Stomach smooth muscle (tissue), 2 donors: ENCODE results near the gene RABL3.
A peak's percentile ranks its signal among the peaks of the same experiment; 100 is the strongest.
"Not testable (repeated sequence)": the region's sequence is repeated elsewhere in the genome, so short reads cannot be mapped to it uniquely, and the experiment has no call there.

Experiments used
- H3K27ac ChIP-seq: one replicate; pipeline ENCODE4 v1.7.0; 2013; ENCODE audit warnings: mild to moderate bottlenecking, low read length, inconsistent platforms
- H3K27me3 ChIP-seq, 2 donors: one replicate each; pipeline ENCODE4 v1.7.0; 2013; ENCODE audit warnings: low read length in 2 of 2; ENCODE audit not compliant: insufficient read depth in 2 of 2, control insufficient read depth in 1 of 2
- H3K36me3 ChIP-seq, 2 donors: one replicate each; pipeline ENCODE4 v1.7.0; 2013; ENCODE audit warnings: low read length in 2 of 2; ENCODE audit not compliant: control insufficient read depth in 2 of 2, insufficient read depth in 2 of 2
- H3K4me1 ChIP-seq: one replicate; pipeline ENCODE4 v1.7.0; 2013; ENCODE audit warnings: low read length; ENCODE audit not compliant: control insufficient read depth, insufficient read depth
- H3K4me3 ChIP-seq, 2 donors: one replicate each; pipeline ENCODE4 v1.7.0; 2013; ENCODE audit warnings: low read length in 2 of 2
- H3K9ac ChIP-seq, 2 donors: one replicate each; pipeline ENCODE4 v1.7.0; 2013; ENCODE audit warnings: low read length in 2 of 2, mild to moderate bottlenecking in 1 of 2
- H3K9me3 ChIP-seq, 2 donors: one replicate each; pipeline ENCODE4 v1.7.0; 2013; ENCODE audit warnings: low read length in 2 of 2; ENCODE audit not compliant: control insufficient read depth in 2 of 2
- donor health status: healthy.
- donor health status: Pancreatic carcinoma.

The RABL3 gene

GRCh38 chr3:120742198-120742848, at the start of gene RABL3, which contains the start of gene GTF2E1:
TSS of gene RABL3 (minus strand) at chr3:120742516. CDS start at chr3:120742507, 9 bp downstream.
TSS of gene GTF2E1 (plus strand) at chr3:120742744. CDS start at chr3:120750553, 7,809 bp downstream.
- peak within 1 kb of the TSS; percentile 87 to 99 for H3K9ac ChIP-seq
- H3K4me1 ChIP-seq = peaks cover 10% of the 10 kb centered on the region
- peak within 1 kb of the TSS; percentile 96 for H3K27ac ChIP-seq
- H3K9me3 ChIP-seq = no peaks in the 10 kb centered on the region
- no peaks in the 10 kb centered on the region for H3K27me3 ChIP-seq
- H3K4me3 ChIP-seq = peak within 1 kb of the TSS; percentile 86 to 99
- H3K36me3 ChIP-seq = peaks cover 0 to 5% of the 10 kb centered on the region in 2 donors

DNA sequence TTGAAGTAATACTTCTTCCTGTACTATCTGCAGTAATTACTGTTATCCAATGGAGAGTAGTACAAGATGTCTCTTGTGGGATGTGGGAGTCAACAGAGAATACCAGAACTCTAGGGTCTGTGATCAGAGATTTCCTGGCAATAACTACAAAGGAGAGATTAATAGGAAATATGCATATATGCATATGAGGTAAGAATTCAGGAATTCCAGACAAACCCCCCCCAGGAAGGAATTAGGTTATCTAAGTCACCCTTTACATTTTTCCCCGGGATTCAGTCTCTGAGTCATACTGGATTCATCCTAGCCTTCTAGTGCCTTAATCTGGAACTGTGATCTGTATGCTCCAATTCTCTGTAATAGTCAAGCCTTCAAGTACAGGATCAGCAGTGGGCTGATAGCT, 49.6 kb upstream of the RABL3 start:
- no peaks in the 10 kb centered on the region for H3K4me1 ChIP-seq
- no peaks in the 10 kb centered on the region for H3K36me3 ChIP-seq
- H3K9ac ChIP-seq = no peak overlapping the region

GRCh38 chr3:120791010-120791409, 48.7 kb upstream of the RABL3 start:
- Histone ChIP-seq H3K4me1 (no peaks in the 10 kb centered on the region), H3K9me3 (no peaks in the 10 kb centered on the region), H3K27me3 (no peaks in the 10 kb centered on the region), H3K36me3 (no peaks in the 10 kb centered on the region), H3K4me3 (no peak overlapping the region), H3K9ac (no peak overlapping the region), H3K27ac (no peak overlapping the region)

More for the DNA sequence above, 49.6 kb upstream of the RABL3 start:
- H3K27ac ChIP-seq = no peak overlapping the region
- no peaks in the 10 kb centered on the region for H3K9me3 ChIP-seq
- no peak overlapping the region for H3K4me3 ChIP-seq
- H3K27me3 ChIP-seq = no peaks in the 10 kb centered on the region

DNA sequence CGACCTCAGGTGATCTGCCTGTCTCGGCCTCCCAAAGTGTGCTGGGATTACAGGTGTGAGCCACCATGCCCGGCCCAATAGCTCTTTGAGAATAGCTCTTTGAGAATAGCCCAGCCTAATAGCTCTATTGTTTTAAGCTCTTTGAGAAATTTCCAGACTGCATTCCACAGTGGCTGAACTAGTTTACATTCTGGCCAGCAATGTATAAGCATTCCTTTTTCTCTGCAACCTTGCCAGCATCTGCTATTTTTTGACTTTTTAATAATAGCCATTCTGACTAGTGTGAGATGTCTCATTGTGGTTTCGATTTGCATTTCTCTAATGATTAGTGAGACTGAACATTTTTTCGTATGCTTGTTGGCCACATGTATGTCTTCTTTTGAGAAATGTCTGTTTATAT, 43.5 kb upstream of the RABL3 start:
- H3K36me3 ChIP-seq, H3K27me3 ChIP-seq, H3K27ac ChIP-seq, H3K4me1 ChIP-seq, H3K4me3 ChIP-seq, H3K9me3 ChIP-seq, H3K9ac ChIP-seq: not testable (repeated sequence)

DNA sequence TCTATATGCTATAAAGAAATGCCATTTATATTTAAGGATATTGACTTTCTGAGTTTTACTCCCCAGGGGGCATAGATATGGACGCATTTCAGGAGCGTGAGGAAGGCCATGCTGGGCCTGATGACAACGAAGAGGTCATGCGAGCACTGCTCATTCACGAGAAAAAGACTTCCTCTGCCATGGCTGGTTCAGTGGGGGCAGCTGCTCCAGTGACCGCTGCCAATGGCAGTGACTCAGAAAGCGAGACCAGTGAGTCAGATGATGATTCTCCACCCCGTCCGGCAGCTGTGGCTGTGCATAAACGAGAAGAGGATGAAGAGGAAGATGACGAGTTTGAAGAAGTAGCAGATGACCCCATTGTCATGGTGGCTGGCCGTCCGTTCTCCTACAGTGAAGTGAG, 38.7 kb upstream of the RABL3 start:
- H3K36me3 ChIP-seq = peaks cover 6% of the 10 kb centered on the region in 2 donors
- H3K27ac ChIP-seq = no peak overlapping the region
- H3K9me3 ChIP-seq = no peaks in the 10 kb centered on the region

DNA sequence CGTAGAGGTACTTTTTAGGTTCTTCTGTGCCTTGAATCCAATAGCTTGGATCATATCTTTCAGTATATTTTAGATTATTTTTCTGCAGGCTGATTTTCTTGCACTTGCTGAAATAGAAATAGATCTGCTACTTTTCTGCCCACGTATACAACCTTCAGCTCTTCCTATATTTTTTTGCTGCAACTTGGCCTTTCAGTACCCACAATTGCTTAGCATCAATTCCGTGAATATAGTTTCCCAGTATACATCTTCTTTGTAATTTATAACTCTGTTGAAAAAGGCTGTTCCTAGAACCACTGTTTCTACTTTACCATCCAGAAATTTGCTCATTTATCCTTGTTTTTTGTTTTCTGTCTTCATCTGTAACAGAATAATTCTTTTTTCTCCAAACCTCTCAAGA, 36.5 kb upstream of the RABL3 start:
- Histone ChIP-seq H3K9me3 (no peaks in the 10 kb centered on the region), H3K9ac (no peak overlapping the region), H3K4me3 (no peak overlapping the region), H3K27me3 (no peaks in the 10 kb centered on the region), H3K36me3 (peaks cover 6% of the 10 kb centered on the region in 2 donors), H3K4me1 (no peaks in the 10 kb centered on the region), H3K27ac (no peak overlapping the region)

More for the DNA sequence above, 38.7 kb upstream of the RABL3 start:
- Histone ChIP-seq H3K4me1 (no peaks in the 10 kb centered on the region), H3K4me3 (no peak overlapping the region), H3K9ac (no peak overlapping the region), H3K27me3 (no peaks in the 10 kb centered on the region)

DNA sequence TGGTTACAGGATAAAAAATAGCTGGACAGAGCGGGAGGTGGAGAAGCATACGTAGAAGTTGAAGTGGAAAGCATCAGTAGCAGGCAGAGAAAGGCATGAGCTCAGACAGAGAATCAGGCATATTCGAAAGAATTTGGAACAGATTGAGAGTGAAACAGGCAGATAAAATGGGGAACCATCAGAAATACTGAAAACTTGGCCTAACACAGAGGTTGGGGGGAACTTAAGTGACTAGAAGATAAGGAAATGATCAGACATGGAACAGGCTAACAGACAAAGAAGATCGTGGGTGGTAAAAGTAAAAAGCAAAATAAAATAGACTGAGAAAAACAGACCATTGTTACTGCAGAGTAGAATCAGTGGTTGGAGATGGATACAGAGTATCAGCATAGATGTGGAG, 33.1 kb upstream of the RABL3 start:
- Histone ChIP-seq H3K4me3 (no peak overlapping the region), H3K27me3 (no peaks in the 10 kb centered on the region), H3K9ac (no peak overlapping the region), H3K4me1 (no peaks in the 10 kb centered on the region), H3K36me3 (peaks cover 0 to 3% of the 10 kb centered on the region in 2 donors), H3K9me3 (no peaks in the 10 kb centered on the region), H3K27ac (no peak overlapping the region)

- Histone ChIP-seq H3K4me1 (no peaks in the 10 kb centered on the region), H3K9me3 (no peaks in the 10 kb centered on the region), H3K4me3 (no peak overlapping the region), H3K36me3 (no peaks in the 10 kb centered on the region), H3K27me3 (no peaks in the 10 kb centered on the region), H3K27ac (no peak overlapping the region), H3K9ac (no peak overlapping the region)
Observed at GRCh38 chr3:120773932-120774331, 31.6 kb upstream of the RABL3 start.

GRCh38 chr3:120772081-120772480, 29.8 kb upstream of the RABL3 start:
- H3K36me3 ChIP-seq = no peaks in the 10 kb centered on the region
- no peak overlapping the region for H3K27ac ChIP-seq
- H3K9me3 ChIP-seq = no peaks in the 10 kb centered on the region
- H3K4me3 ChIP-seq = no peak overlapping the region
- H3K9ac ChIP-seq = no peak overlapping the region
- H3K27me3 ChIP-seq = no peaks in the 10 kb centered on the region
- H3K4me1 ChIP-seq = no peaks in the 10 kb centered on the region

GRCh38 chr3:120770891-120771290, 28.6 kb upstream of the RABL3 start:
- Histone ChIP-seq H3K4me1 (no peaks in the 10 kb centered on the region), H3K27ac (no peak overlapping the region), H3K9me3 (no peaks in the 10 kb centered on the region), H3K27me3 (no peaks in the 10 kb centered on the region), H3K36me3 (no peaks in the 10 kb centered on the region), H3K4me3 (no peak overlapping the region), H3K9ac (no peak overlapping the region)

- no peaks in the 10 kb centered on the region for H3K9me3 ChIP-seq
- H3K36me3 ChIP-seq = no peaks in the 10 kb centered on the region
- H3K4me1 ChIP-seq = no peaks in the 10 kb centered on the region
- H3K27ac ChIP-seq = no peak overlapping the region
- H3K27me3 ChIP-seq = no peaks in the 10 kb centered on the region
- H3K4me3 ChIP-seq = no peak overlapping the region
- H3K9ac ChIP-seq = no peak overlapping the region
Observed at GRCh38 chr3:120769436-120769835, 27.1 kb upstream of the RABL3 start.
